HL-60 (cell line): ENCODE measurements around the gene PDGFD.

Experiments used
- GABPA ChIP-seq: IDR thresholded peaks from 2 replicates; pipeline ENCODE4 v1.6.1; 2012; ENCODE audit warnings: low read depth
- POLR2AphosphoS5 ChIP-seq: IDR thresholded peaks from 2 replicates; pipeline ENCODE4 v1.6.1; 2012; ENCODE audit warnings: low read depth
- SPI1 ChIP-seq: IDR thresholded peaks from 2 replicates; pipeline ENCODE4 v1.6.1; 2012; ENCODE audit warnings: low read depth, mild to moderate bottlenecking, borderline replicate concordance
- TF ChIP-seq, protein P1 (sequence below): IDR thresholded peaks from one replicate; pipeline ENCODE4 v1.5.1; 2011; ENCODE audit warnings: low read length, control low read depth, inconsistent platforms; ENCODE audit not compliant: insufficient read depth
- TF ChIP-seq, protein P2 (sequence below): IDR thresholded peaks from 2 replicates; pipeline ENCODE4 v1.6.1; 2012; ENCODE audit warnings: low read depth; ENCODE audit not compliant: insufficient replicate concordance

DNA sequence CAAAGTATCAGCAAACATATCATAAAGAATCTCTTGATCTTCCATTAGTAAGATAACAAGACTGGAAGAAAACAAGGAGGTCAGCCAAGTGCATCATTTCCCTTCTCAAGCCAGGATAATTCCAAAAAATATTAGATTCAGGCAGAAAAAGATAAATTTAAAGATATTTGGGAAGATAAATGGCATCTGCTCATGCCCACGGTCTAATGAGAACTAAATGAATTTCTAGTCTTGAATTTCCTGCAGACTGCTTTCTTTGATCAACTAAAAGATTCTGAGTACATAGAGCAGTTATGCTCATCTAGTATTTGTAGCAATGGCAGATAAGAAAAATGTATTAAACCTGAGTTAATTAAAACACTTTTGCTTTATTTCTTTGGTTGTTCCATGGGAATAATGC lies 96.4 kb downstream of the PDGFD start:
- TF ChIP-seq POLR2AphosphoS5, result no peak
- TF ChIP-seq, protein P1, sequence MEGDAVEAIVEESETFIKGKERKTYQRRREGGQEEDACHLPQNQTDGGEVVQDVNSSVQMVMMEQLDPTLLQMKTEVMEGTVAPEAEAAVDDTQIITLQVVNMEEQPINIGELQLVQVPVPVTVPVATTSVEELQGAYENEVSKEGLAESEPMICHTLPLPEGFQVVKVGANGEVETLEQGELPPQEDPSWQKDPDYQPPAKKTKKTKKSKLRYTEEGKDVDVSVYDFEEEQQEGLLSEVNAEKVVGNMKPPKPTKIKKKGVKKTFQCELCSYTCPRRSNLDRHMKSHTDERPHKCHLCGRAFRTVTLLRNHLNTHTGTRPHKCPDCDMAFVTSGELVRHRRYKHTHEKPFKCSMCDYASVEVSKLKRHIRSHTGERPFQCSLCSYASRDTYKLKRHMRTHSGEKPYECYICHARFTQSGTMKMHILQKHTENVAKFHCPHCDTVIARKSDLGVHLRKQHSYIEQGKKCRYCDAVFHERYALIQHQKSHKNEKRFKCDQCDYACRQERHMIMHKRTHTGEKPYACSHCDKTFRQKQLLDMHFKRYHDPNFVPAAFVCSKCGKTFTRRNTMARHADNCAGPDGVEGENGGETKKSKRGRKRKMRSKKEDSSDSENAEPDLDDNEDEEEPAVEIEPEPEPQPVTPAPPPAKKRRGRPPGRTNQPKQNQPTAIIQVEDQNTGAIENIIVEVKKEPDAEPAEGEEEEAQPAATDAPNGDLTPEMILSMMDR, result no peak
- TF ChIP-seq, protein P2, sequence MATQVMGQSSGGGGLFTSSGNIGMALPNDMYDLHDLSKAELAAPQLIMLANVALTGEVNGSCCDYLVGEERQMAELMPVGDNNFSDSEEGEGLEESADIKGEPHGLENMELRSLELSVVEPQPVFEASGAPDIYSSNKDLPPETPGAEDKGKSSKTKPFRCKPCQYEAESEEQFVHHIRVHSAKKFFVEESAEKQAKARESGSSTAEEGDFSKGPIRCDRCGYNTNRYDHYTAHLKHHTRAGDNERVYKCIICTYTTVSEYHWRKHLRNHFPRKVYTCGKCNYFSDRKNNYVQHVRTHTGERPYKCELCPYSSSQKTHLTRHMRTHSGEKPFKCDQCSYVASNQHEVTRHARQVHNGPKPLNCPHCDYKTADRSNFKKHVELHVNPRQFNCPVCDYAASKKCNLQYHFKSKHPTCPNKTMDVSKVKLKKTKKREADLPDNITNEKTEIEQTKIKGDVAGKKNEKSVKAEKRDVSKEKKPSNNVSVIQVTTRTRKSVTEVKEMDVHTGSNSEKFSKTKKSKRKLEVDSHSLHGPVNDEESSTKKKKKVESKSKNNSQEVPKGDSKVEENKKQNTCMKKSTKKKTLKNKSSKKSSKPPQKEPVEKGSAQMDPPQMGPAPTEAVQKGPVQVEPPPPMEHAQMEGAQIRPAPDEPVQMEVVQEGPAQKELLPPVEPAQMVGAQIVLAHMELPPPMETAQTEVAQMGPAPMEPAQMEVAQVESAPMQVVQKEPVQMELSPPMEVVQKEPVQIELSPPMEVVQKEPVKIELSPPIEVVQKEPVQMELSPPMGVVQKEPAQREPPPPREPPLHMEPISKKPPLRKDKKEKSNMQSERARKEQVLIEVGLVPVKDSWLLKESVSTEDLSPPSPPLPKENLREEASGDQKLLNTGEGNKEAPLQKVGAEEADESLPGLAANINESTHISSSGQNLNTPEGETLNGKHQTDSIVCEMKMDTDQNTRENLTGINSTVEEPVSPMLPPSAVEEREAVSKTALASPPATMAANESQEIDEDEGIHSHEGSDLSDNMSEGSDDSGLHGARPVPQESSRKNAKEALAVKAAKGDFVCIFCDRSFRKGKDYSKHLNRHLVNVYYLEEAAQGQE, result no peak
- no peak for TF ChIP-seq GABPA
- TF ChIP-seq SPI1, result no peak
